PC-3 (cell line): Measurements from ENCODE around the gene FIBCD1. TPM values are rescaled to one million over a fixed set of nuclear protein-coding genes. Genes with fewer than 3 reads are reported as not detected.

Experiments used
- ATAC-seq: fragments of 200-7000 bp; cut with Tn5 transposase; 2 replicates; pipeline ENCODE4 v1.9.1; 2020; ENCODE audit warnings: mild to moderate bottlenecking, moderate library complexity
- BruUV-seq: library from RNA; stranded (reverse); fragments of 400-500 nt; replicated peaks from 2 replicates; lab custom pipeline; 2021; lab: Mats Ljungman, UMichigan
- CTCF ChIA-PET: fragments of 300-600 bp; sonication (Branson Sonifier 250); formaldehyde crosslinking; loops from one replicate; lab custom pipeline; 2022; ENCODE audit warnings: antibody characterized with exemption; lab: Charles Lee
- POLR2A ChIA-PET: fragments of 300-600 bp; sonication (Branson Sonifier 250); formaldehyde crosslinking; loops from one replicate; lab custom pipeline; 2022; ENCODE audit warnings: antibody characterized with exemption; ENCODE audit not compliant: unreplicated experiment; lab: Charles Lee
- DNase-seq: peaks from one replicate; pipeline ENCODE4 v3.0.0-alpha.2; 2015
- H2AFZ ChIP-seq: fragments of 300-600 bp; sonication (generic); 2 replicates; pipeline ENCODE4 v1.6.0; 2016; ENCODE audit warnings: antibody characterized with exemption, low read length
- H3F3A ChIP-seq: fragments of 300-600 bp; sonication (generic); one replicate; pipeline ENCODE4 v1.6.0; 2017; ENCODE audit warnings: antibody characterized with exemption, low read length, control low read depth, mild to moderate bottlenecking; ENCODE audit not compliant: unreplicated experiment
- H3K27ac ChIP-seq: fragments of 300-600 bp; sonication (generic); 2 replicates; pipeline ENCODE4 v1.5.1; 2016; ENCODE audit warnings: mild to moderate bottlenecking, low read length
- H3K27me3 ChIP-seq: fragments of 300-600 bp; sonication (generic); 2 replicates; pipeline ENCODE4 v1.6.1; 2016; ENCODE audit warnings: low read length, mixed read lengths
- H3K36me3 ChIP-seq: fragments of 300-600 bp; sonication (generic); 2 replicates; pipeline ENCODE4 v1.6.1; 2016; ENCODE audit warnings: low read depth, mixed run types, low read length, mixed read lengths
- H3K4me1 ChIP-seq: fragments of 300-600 bp; sonication (generic); 2 replicates; pipeline ENCODE4 v1.5.1; 2016; ENCODE audit warnings: low read length; ENCODE audit not compliant: insufficient read depth
- H3K4me2 ChIP-seq: fragments of 300-600 bp; sonication (generic); 2 replicates; pipeline ENCODE4 v1.6.0; 2016; ENCODE audit warnings: low read length
- H3K4me3 ChIP-seq: fragments of 300-600 bp; sonication (generic); 2 replicates; pipeline ENCODE4 v1.5.1; 2016; ENCODE audit warnings: mild to moderate bottlenecking, low read length, mixed read lengths
- H3K79me2 ChIP-seq: fragments of 300-600 bp; sonication (generic); 2 replicates; pipeline ENCODE4 v1.6.1; 2017; ENCODE audit warnings: low read length, mixed read lengths
- H3K9ac ChIP-seq: fragments of 300-600 bp; sonication (generic); 2 replicates; pipeline ENCODE4 v1.6.0; 2016; ENCODE audit warnings: mild to moderate bottlenecking, low read length
- H3K9me2 ChIP-seq: fragments of 300-600 bp; sonication (generic); replicated peaks from 2 replicates; pipeline ENCODE4 v1.6.1; 2016; ENCODE audit warnings: mixed run types, low read length, mixed read lengths
- H3K9me3 ChIP-seq: fragments of 300-600 bp; sonication (generic); 2 replicates; pipeline ENCODE4 v1.6.1; 2016; ENCODE audit warnings: low read length, mixed read lengths
- H4K20me1 ChIP-seq: fragments of 300-600 bp; sonication (generic); 2 replicates; pipeline ENCODE4 v1.6.1; 2016; ENCODE audit warnings: low read length, mixed read lengths
- EZH2 ChIP-seq: fragments of 300-600 bp; sonication (generic); IDR thresholded peaks from one replicate; pipeline ENCODE4 v1.6.1; 2017; ENCODE audit warnings: antibody characterized with exemption, mild to moderate bottlenecking, low read length; ENCODE audit not compliant: unreplicated experiment
- EZH2phosphoT487 ChIP-seq: fragments of 300-600 bp; sonication (generic); IDR thresholded peaks from 2 replicates; pipeline ENCODE4 v1.6.1; 2018; ENCODE audit warnings: mild to moderate bottlenecking, antibody characterized with exemption, low read length, borderline replicate concordance
- intact Hi-C: fragments of 100-400 bp; cut with micrococcal nuclease; formaldehyde crosslinking; loops from 2 replicates; pipeline ENCODE4 v1.9.0; 2023
- total RNA-seq: library from RNA; depleted of rRNA; stranded (reverse); fragments of >200 nt; gene quantifications from 2 replicates; pipeline ENCODE4 v1.2.3, GENCODE V29; 2014
- TF ChIP-seq, protein P1 (sequence below): fragments of 300-600 bp; sonication (generic); conservative IDR thresholded peaks from 2 replicates; pipeline ENCODE4 v1.5.1; 2017; ENCODE audit warnings: antibody characterized with exemption, low read depth, mild to moderate bottlenecking, low read length

Gene FIBCD1
- total RNA-seq, 1 experiment from 2014 or later = 8.9 TPM

DNA sequence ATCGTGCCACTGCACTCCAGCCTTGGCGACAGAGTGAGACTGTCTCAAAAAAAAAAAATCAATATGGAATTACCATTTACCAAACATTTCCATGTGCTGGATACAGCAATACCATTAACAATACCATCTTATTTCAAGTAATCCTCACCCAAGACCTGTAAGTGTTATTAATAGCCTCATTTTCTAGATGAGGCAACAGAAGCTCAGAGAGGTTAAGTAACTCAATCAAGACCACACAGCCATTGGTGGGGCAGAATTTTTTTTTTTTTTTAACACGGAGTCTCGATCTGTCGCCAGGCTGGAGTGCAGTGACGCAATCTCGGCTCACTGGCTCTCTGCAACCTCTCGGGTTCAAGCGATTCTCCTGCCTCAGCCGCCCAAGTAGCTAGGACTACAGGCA lies 3.6 kb upstream of the FIBCD1 start:
- DNase-seq = no peak
- no peak for ATAC-seq
- intact Hi-C loops = loop anchor here (10.0 kb wide), 1 partner anchor 218 kb away; no protein-coding TSS in a partner anchor
- Histone ChIP-seq H3F3A (no peaks in the 10 kb centered on the region), H3K4me2 (no peak overlapping the region), H2AFZ (no peak overlapping the region), H3K27ac (no peak overlapping the region), H3K4me3 (no peak overlapping the region), H3K9me3 (no peaks in the 10 kb centered on the region), H3K79me2 (no peaks in the 10 kb centered on the region), H3K36me3 (no peaks in the 10 kb centered on the region), H3K4me1 (peaks cover 14% of the 10 kb centered on the region), H3K27me3 (peaks cover 8% of the 10 kb centered on the region; the same call in 1 of the 2 replicates), H3K9me2 (no peaks in the 10 kb centered on the region), H3K9ac (no peak overlapping the region), H4K20me1 (no peaks in the 10 kb centered on the region)
- TF ChIP-seq, protein P1, sequence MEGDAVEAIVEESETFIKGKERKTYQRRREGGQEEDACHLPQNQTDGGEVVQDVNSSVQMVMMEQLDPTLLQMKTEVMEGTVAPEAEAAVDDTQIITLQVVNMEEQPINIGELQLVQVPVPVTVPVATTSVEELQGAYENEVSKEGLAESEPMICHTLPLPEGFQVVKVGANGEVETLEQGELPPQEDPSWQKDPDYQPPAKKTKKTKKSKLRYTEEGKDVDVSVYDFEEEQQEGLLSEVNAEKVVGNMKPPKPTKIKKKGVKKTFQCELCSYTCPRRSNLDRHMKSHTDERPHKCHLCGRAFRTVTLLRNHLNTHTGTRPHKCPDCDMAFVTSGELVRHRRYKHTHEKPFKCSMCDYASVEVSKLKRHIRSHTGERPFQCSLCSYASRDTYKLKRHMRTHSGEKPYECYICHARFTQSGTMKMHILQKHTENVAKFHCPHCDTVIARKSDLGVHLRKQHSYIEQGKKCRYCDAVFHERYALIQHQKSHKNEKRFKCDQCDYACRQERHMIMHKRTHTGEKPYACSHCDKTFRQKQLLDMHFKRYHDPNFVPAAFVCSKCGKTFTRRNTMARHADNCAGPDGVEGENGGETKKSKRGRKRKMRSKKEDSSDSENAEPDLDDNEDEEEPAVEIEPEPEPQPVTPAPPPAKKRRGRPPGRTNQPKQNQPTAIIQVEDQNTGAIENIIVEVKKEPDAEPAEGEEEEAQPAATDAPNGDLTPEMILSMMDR = no peak
- TF ChIP-seq EZH2phosphoT487 (no peak), EZH2 (no peak)
- CTCF ChIA-PET = no interaction called here
- no TSS peak for BruUV-seq
- POLR2A ChIA-PET = no interaction called here

DNA sequence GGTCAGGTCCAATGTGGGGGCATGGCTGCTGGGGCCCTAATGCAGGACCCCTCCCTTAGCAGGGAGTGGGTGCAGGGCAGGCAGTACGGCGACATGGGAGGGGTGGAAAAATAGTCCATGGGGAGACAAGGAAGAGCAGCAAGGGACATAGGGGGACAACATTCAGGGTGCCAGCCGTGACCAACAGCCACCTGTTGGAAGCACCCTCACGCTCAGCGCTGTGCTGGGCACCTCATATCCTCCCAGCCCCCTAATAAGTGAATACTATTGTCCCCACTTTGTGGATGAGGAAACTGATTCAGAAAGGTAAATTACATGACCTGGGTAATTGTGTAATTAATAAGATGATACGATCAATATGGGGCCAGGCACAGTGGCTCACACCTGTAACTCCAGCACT lies 3.0 kb upstream of the FIBCD1 start:
- no TSS peak for BruUV-seq
- intact Hi-C loops = loop anchor here (10.0 kb wide), 1 partner anchor 217 kb away; no protein-coding TSS in a partner anchor
- Histone ChIP-seq H3K4me1 (peaks cover 8% of the 10 kb centered on the region), H3K79me2 (no peaks in the 10 kb centered on the region), H3F3A (no peaks in the 10 kb centered on the region), H3K4me3 (no peak overlapping the region), H3K27me3 (peaks cover 8% of the 10 kb centered on the region; the same call in 1 of the 2 replicates), H3K9me3 (no peaks in the 10 kb centered on the region), H3K9me2 (no peaks in the 10 kb centered on the region), H3K36me3 (no peaks in the 10 kb centered on the region), H3K27ac (no peak overlapping the region), H3K9ac (no peak overlapping the region), H2AFZ (no peak overlapping the region), H3K4me2 (no peak overlapping the region), H4K20me1 (no peaks in the 10 kb centered on the region)
- POLR2A ChIA-PET = no interaction called here
- CTCF ChIA-PET = no interaction called here
- no peak for TF ChIP-seq EZH2
- TF ChIP-seq, protein P1 = no peak
- TF ChIP-seq EZH2phosphoT487 = no peak
- ATAC-seq (no peak), DNase-seq (no peak)

DNA sequence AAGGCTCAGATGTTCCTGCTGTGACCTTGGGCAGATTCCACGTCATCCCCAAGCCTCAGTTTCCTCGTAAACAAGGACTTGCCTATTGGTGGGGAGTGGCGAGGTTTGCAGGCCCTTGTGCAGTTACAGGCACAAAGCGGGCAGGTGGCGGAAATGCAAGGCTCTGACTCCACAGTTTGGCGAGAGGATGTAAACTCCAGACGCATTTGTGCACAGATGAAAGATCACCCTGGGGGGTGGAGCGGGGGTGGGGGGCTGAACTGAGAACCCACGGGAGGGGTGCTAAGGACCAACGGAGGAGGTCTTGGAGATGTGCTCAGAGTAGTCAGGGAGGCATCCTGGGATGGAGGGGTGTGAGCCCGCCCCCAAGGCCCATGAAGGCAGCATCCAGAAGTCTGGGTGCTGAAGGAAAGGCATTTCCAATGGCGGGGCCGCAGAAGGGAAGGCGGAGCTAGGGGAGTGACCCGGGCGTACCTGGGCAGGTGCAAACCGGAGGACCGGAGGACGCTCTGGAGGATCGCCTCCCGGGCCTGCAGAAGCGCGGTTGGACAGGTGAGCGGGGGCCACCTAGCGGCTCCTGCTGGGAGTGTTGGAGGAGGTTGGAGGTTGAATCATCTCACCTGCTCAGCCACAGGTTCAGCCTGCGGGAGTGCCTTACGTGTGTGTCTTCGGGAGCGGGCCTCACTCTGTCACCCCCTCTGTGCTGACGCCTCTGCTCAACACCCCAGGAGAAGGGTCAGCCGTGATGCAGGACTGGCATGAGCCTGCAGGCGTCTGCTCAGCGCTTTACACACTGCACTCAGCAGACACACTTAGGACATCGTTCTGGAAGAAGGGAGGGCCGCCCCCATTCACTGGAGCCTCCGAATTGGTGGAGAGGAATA lies 1.9 kb upstream of the FIBCD1 start:
- Histone ChIP-seq H2AFZ (peak overlapping the region; percentile 63; the same call in 1 of the 2 replicates), H3K27me3 (peaks cover 8% of the 10 kb centered on the region; the same call in 1 of the 2 replicates), H3K27ac (no peak overlapping the region), H3K4me2 (peak overlapping the region; percentile 95), H3K9ac (no peak overlapping the region), H4K20me1 (no peaks in the 10 kb centered on the region), H3K4me1 (peaks cover 11% of the 10 kb centered on the region), H3K79me2 (no peaks in the 10 kb centered on the region), H3F3A (no peaks in the 10 kb centered on the region), H3K4me3 (peak overlapping the region; percentile 44; the same call in 1 of the 2 replicates), H3K36me3 (no peaks in the 10 kb centered on the region), H3K9me3 (no peaks in the 10 kb centered on the region), H3K9me2 (no peaks in the 10 kb centered on the region)
- ChIA-PET POLR2A (no interaction called here), CTCF (no interaction called here)
- no peak for TF ChIP-seq EZH2
- TF ChIP-seq, protein P1 = peak; percentile 75
- ATAC-seq (peak; percentile 69), DNase-seq (peak; percentile 85)
- BruUV-seq = no TSS peak
- intact Hi-C loops = loop anchor here (1.0 to 10.0 kb wide), 2 partner anchors 71 to 216 kb away; no protein-coding TSS in a partner anchor
